SK-N-SH treated with all-trans-retinoic acid at 6 μM for 48 hours (cell line): ENCODE measurements around the gene RABGAP1.

Experiments
- ATAC-seq: fragments of 200-7000 bp; cut with Tn5 transposase; 3 replicates; pipeline ENCODE4 v1.9.1; 2020; ENCODE audit warnings: mild to moderate bottlenecking, moderate library complexity
- ARNTL ChIP-seq: fragments of 450-650 bp; formaldehyde crosslinking; IDR thresholded peaks from 2 replicates; pipeline ENCODE4 v1.5.0; 2020; ENCODE audit warnings: low read depth, mild to moderate bottlenecking, moderate library complexity, borderline replicate concordance
- CSDC2 ChIP-seq: fragments of 250-450 bp; sonication (Bioruptor Pico); IDR thresholded peaks from 2 replicates; pipeline ENCODE4 v1.5.0; 2020; ENCODE audit warnings: mild to moderate bottlenecking, moderate library complexity
- ESRRG ChIP-seq: fragments of 250-450 bp; sonication (Bioruptor Pico); IDR thresholded peaks from 2 replicates; pipeline ENCODE4 v1.6.1; 2021; ENCODE audit warnings: mild to moderate bottlenecking
- GLIS3 ChIP-seq: fragments of 250-450 bp; sonication (Bioruptor Pico); IDR thresholded peaks from 2 replicates; pipeline ENCODE4 v1.5.0; 2020; ENCODE audit warnings: mild to moderate bottlenecking, moderate library complexity
- ISL1 ChIP-seq: fragments of 250-450 bp; sonication (Bioruptor Pico); IDR thresholded peaks from 2 replicates; pipeline ENCODE4 v2.1.2; 2022; ENCODE audit warnings: mild to moderate bottlenecking, moderate library complexity
- OSR1 ChIP-seq: fragments of 250-450 bp; sonication (Bioruptor Pico); IDR thresholded peaks from 2 replicates; pipeline ENCODE4 v1.8.0; 2022; ENCODE audit warnings: moderate library complexity, mild to moderate bottlenecking, inconsistent platforms
- PPARA ChIP-seq: fragments of 250-450 bp; sonication (Bioruptor Pico); IDR thresholded peaks from 2 replicates; pipeline ENCODE4 v1.5.0; 2020; ENCODE audit warnings: mild to moderate bottlenecking, borderline replicate concordance
- RARB ChIP-seq: fragments of 250-450 bp; sonication (Bioruptor Pico); IDR thresholded peaks from 2 replicates; pipeline ENCODE4 v1.8.0; 2021; ENCODE audit warnings: mild to moderate bottlenecking, moderate library complexity
- SNAI2 ChIP-seq: fragments of 250-450 bp; sonication (Bioruptor Pico); IDR thresholded peaks from 2 replicates; pipeline ENCODE4 v1.5.0; 2020; ENCODE audit warnings: mild to moderate bottlenecking, moderate library complexity
- TCF4 ChIP-seq: fragments of 250-450 bp; sonication (Bioruptor Pico); IDR thresholded peaks from 2 replicates; pipeline ENCODE4 v1.8.0; 2021; ENCODE audit warnings: mild to moderate bottlenecking, moderate library complexity, borderline replicate concordance
- ZC3H10 ChIP-seq: fragments of 250-450 bp; sonication (Bioruptor Pico); IDR thresholded peaks from 2 replicates; pipeline ENCODE4 v1.5.1; 2021; ENCODE audit warnings: mild to moderate bottlenecking, moderate library complexity
- ZFP3 ChIP-seq: fragments of 250-450 bp; sonication (Bioruptor Pico); IDR thresholded peaks from 2 replicates; pipeline ENCODE4 v1.5.0; 2020; ENCODE audit warnings: mild to moderate bottlenecking, moderate library complexity
- ZFP30 ChIP-seq: fragments of 450-650 bp; formaldehyde crosslinking; IDR thresholded peaks from 2 replicates; pipeline ENCODE4 v1.5.0; 2022; ENCODE audit warnings: mild to moderate bottlenecking, moderate library complexity
- ZNF565 ChIP-seq: fragments of 450-650 bp; formaldehyde crosslinking; conservative IDR thresholded peaks from 2 replicates; pipeline ENCODE4 v1.5.0; 2020; ENCODE audit warnings: low read depth, mild to moderate bottlenecking, moderate library complexity
- ZNF70 ChIP-seq: fragments of 450-650 bp; formaldehyde crosslinking; IDR thresholded peaks from 2 replicates; pipeline ENCODE4 v1.5.0; 2020; ENCODE audit warnings: mild to moderate bottlenecking, moderate library complexity
- ZNF8 ChIP-seq: fragments of 450-650 bp; formaldehyde crosslinking; IDR thresholded peaks from 2 replicates; pipeline ENCODE4 v1.5.0; 2020; ENCODE audit warnings: mild to moderate bottlenecking, moderate library complexity
- TF ChIP-seq, protein P1 (sequence below): fragments of 250-450 bp; sonication (Bioruptor Pico); IDR thresholded peaks from 2 replicates; pipeline ENCODE4 v1.8.0; 2021; ENCODE audit warnings: low read depth, mild to moderate bottlenecking, moderate library complexity, borderline replicate concordance
- TF ChIP-seq, protein P2 (sequence below): fragments of 250-450 bp; sonication (Bioruptor Pico); IDR thresholded peaks from 2 replicates; pipeline ENCODE4 v1.8.0; 2020; ENCODE audit warnings: mild to moderate bottlenecking, moderate library complexity, borderline replicate concordance
- TF ChIP-seq, protein P3 (sequence below): fragments of 250-450 bp; sonication (Bioruptor Pico); IDR thresholded peaks from 2 replicates; pipeline ENCODE4 v1.5.1; 2020; ENCODE audit warnings: low read depth, mild to moderate bottlenecking, moderate library complexity
- TF ChIP-seq, protein P4 (sequence below): fragments of 250-450 bp; sonication (Bioruptor Pico); IDR thresholded peaks from 2 replicates; pipeline ENCODE4 v1.5.1; 2021; ENCODE audit warnings: mild to moderate bottlenecking, moderate library complexity

RABGAP1 gene

DNA sequence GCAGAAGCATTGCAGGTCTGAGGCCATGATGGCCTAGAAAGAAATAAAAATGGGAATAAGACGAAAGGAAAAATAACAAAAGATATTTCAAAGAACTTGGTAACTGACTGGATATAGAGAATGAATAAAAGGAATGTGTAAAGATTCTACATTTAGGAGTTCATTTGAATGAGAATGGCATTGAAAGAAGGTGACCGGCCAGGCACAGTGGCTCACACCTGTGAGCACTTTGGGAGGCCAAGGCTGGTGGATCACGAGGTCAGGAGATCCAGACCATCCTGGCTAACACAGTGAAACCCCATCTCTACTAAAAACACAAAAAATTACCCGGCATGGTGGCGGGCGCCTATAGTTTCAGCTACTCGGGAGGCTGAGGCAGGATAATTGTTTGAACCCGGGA, 18.1 kb upstream of the RABGAP1 start (continued):
- TF ChIP-seq, protein P1, sequence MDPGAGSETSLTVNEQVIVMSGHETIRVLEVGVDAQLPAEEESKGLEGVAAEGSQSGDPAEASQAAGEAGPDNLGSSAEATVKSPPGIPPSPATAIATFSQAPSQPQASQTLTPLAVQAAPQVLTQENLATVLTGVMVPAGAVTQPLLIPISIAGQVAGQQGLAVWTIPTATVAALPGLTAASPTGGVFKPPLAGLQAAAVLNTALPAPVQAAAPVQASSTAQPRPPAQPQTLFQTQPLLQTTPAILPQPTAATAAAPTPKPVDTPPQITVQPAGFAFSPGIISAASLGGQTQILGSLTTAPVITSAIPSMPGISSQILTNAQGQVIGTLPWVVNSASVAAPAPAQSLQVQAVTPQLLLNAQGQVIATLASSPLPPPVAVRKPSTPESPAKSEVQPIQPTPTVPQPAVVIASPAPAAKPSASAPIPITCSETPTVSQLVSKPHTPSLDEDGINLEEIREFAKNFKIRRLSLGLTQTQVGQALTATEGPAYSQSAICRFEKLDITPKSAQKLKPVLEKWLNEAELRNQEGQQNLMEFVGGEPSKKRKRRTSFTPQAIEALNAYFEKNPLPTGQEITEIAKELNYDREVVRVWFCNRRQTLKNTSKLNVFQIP, result no peak
- no peak for TF ChIP-seq TCF4 (CRISPR knock-in tag)
- no peak for TF ChIP-seq OSR1 (CRISPR knock-in tag)
- no peak for TF ChIP-seq ARNTL (CRISPR knock-in tag)
- TF ChIP-seq CSDC2 (CRISPR knock-in tag), result no peak

DNA sequence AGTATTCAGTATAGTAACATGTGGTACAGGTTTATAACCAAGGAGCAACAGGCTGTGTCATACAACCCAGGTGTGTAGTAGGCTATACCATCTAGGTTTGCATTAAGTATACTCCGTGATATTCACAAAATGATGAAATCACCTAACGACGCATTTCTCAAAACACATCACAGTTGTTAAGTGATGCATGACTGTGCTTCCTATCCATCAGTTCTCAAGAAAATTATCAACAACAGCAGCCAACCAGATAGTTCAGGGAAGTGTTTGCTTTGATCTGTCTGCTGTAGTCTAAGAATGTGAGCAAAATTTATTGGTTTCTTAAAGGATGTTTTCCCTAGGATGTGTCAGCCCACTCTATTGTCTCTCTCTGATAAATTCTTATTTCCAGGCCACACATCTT, 16.9 kb upstream of the RABGAP1 start:
- no peak for ATAC-seq
- TF ChIP-seq CSDC2 (CRISPR knock-in tag) (no peak), ESRRG (CRISPR knock-in tag) (no peak), ZFP30 (CRISPR knock-in tag) (no peak), ZNF565 (no peak), ZNF8 (no peak), ZFP3 (CRISPR knock-in tag) (no peak)
- TF ChIP-seq, protein P2, sequence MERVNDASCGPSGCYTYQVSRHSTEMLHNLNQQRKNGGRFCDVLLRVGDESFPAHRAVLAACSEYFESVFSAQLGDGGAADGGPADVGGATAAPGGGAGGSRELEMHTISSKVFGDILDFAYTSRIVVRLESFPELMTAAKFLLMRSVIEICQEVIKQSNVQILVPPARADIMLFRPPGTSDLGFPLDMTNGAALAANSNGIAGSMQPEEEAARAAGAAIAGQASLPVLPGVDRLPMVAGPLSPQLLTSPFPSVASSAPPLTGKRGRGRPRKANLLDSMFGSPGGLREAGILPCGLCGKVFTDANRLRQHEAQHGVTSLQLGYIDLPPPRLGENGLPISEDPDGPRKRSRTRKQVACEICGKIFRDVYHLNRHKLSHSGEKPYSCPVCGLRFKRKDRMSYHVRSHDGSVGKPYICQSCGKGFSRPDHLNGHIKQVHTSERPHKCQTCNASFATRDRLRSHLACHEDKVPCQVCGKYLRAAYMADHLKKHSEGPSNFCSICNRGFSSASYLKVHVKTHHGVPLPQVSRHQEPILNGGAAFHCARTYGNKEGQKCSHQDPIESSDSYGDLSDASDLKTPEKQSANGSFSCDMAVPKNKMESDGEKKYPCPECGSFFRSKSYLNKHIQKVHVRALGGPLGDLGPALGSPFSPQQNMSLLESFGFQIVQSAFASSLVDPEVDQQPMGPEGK (CRISPR knock-in tag), result no peak
- TF ChIP-seq, protein P1, result no peak
- TF ChIP-seq, protein P3, sequence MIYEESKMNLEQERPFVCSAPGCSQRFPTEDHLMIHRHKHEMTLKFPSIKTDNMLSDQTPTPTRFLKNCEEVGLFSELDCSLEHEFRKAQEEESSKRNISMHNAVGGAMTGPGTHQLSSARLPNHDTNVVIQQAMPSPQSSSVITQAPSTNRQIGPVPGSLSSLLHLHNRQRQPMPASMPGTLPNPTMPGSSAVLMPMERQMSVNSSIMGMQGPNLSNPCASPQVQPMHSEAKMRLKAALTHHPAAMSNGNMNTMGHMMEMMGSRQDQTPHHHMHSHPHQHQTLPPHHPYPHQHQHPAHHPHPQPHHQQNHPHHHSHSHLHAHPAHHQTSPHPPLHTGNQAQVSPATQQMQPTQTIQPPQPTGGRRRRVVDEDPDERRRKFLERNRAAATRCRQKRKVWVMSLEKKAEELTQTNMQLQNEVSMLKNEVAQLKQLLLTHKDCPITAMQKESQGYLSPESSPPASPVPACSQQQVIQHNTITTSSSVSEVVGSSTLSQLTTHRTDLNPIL (CRISPR knock-in tag), result no peak
- TF ChIP-seq, protein P4, sequence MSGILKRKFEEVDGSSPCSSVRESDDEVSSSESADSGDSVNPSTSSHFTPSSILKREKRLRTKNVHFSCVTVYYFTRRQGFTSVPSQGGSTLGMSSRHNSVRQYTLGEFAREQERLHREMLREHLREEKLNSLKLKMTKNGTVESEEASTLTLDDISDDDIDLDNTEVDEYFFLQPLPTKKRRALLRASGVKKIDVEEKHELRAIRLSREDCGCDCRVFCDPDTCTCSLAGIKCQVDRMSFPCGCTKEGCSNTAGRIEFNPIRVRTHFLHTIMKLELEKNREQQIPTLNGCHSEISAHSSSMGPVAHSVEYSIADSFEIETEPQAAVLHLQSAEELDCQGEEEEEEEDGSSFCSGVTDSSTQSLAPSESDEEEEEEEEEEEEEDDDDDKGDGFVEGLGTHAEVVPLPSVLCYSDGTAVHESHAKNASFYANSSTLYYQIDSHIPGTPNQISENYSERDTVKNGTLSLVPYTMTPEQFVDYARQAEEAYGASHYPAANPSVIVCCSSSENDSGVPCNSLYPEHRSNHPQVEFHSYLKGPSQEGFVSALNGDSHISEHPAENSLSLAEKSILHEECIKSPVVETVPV, result no peak

DNA sequence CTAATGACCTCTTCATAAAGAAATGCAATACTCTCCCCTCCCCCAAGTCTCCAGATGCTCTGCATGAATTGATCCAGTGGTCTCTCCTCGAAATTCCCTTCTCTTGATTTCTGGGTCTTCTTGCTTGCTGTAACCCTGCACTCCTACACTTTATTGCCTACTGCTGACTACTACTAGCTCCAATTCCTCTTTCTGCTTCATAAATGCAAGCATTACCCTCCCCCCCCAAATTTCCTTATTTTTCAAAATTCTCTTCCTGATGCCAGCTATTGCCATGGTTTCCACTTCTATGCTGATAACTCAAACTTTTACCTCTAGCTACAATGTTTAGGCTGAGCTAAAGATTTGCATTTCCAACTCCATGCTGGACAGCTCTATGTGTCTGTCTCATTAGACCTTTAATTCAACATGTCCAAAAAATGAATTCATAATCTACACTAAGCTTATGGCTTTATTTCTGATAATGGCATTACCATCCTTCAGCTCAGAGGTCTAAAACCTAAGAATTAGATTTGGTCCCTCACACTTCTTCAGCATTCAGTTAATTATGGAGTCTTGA, 10.9 kb upstream of the RABGAP1 start:
- TF ChIP-seq, protein P1, result no peak
- TF ChIP-seq, protein P3 (CRISPR knock-in tag), result no peak
- TF ChIP-seq OSR1 (CRISPR knock-in tag), result no peak
- no peak for TF ChIP-seq ZC3H10 (CRISPR knock-in tag)
- TF ChIP-seq ESRRG (CRISPR knock-in tag), result no peak
- TF ChIP-seq ZFP30 (CRISPR knock-in tag), result no peak
- no peak for TF ChIP-seq SNAI2 (CRISPR knock-in tag)
- TF ChIP-seq GLIS3, result no peak
- no peak for TF ChIP-seq PPARA (CRISPR knock-in tag)
- TF ChIP-seq, protein P2 (CRISPR knock-in tag), result no peak
- no peak for TF ChIP-seq ZFP3 (CRISPR knock-in tag)
- TF ChIP-seq ISL1 (CRISPR knock-in tag), result no peak
- TF ChIP-seq RARB (CRISPR knock-in tag), result no peak
- no peak for TF ChIP-seq ZNF70
- TF ChIP-seq, protein P4, result no peak
- no peak for TF ChIP-seq ZNF565
- TF ChIP-seq ZNF8, result no peak
- no peak for TF ChIP-seq TCF4 (CRISPR knock-in tag)
- TF ChIP-seq, all 23 proteins: peak for 0
- ATAC-seq, result no peak
